ENCODE results near the gene GNG2.

GNG2 gene

DNA sequence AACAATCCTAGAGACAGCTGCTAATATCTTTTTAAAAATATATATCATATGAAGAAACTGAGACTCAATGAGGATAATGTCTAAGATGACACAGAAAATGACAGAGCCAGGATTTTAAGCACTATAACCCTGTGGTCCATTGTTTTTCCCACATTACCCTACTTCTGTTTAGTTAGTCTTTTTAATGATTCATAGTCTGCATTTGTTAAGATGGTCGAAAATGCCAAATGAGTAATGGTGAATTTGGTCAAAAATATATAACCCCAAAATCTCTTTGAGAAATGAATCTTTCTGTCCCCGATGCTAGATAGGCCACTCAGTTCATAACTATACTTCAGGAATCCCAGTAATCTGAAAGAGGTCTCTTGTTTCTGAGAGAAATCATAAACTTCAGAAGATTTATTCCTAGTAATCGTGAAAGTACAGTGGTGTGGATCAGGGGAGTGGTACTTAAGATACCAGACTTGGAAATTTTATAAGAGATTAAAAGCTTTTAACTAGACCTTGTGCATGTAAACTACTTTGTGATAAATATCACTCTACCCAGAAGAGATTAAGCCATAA, 139.7 kb downstream of the GNG2 start:
- no peak for DNase-seq
- H3K4me2 ChIP-seq (ENCODE audit: insufficient read depth, low read length) = no peak overlapping the region
- TF ChIP-seq EZH2 (IDR thresholded peaks at IDR 0.05; ENCODE audit: borderline replicate concordance, low read depth, low read length, severe bottlenecking) = no peak
- TF ChIP-seq, protein P1, sequence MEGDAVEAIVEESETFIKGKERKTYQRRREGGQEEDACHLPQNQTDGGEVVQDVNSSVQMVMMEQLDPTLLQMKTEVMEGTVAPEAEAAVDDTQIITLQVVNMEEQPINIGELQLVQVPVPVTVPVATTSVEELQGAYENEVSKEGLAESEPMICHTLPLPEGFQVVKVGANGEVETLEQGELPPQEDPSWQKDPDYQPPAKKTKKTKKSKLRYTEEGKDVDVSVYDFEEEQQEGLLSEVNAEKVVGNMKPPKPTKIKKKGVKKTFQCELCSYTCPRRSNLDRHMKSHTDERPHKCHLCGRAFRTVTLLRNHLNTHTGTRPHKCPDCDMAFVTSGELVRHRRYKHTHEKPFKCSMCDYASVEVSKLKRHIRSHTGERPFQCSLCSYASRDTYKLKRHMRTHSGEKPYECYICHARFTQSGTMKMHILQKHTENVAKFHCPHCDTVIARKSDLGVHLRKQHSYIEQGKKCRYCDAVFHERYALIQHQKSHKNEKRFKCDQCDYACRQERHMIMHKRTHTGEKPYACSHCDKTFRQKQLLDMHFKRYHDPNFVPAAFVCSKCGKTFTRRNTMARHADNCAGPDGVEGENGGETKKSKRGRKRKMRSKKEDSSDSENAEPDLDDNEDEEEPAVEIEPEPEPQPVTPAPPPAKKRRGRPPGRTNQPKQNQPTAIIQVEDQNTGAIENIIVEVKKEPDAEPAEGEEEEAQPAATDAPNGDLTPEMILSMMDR (IDR thresholded peaks at IDR 0.05; ENCODE audit: borderline replicate concordance, extremely low read depth, low read length, poor library complexity, severe bottlenecking) = no peak
- H4K20me1 ChIP-seq (ENCODE audit: insufficient read depth, low read length) = 0 out of 2 replicates have a peak, but pooled peaks cover 4% of the 10 kb centered on the region
- H2AFZ ChIP-seq (ENCODE audit: low read depth, low read length) = no peak overlapping the region
- no peak overlapping the region for H3K9ac ChIP-seq (ENCODE audit: low read depth, low read length)
- H3K27me3 ChIP-seq (ENCODE audit: insufficient read depth, low read length, poor library complexity) = no peaks in the 10 kb centered on the region
- no peak for ATAC-seq (ENCODE audit: insufficient read depth, low read depth)
- H3K4me3 ChIP-seq (ENCODE audit: low read depth in 1 of 2, low read length in 2 of 2) = no peak overlapping the region
- peaks cover 97% of the 10 kb centered on the region for H3K36me3 ChIP-seq (ENCODE audit: insufficient read depth, low read length)
- no peaks in the 10 kb centered on the region for H3K9me3 ChIP-seq (ENCODE audit: insufficient read depth, low read length, severe bottlenecking)
- H3K79me2 ChIP-seq (ENCODE audit: insufficient read depth, low read length) = peaks cover 39% of the 10 kb centered on the region
- peaks cover 11% of the 10 kb centered on the region; the same call in 1 of the 2 replicates for H3K4me1 ChIP-seq (ENCODE audit: insufficient read depth, low read length)
- H3K27ac ChIP-seq (ENCODE audit: low read length) = no peak overlapping the region

DNA sequence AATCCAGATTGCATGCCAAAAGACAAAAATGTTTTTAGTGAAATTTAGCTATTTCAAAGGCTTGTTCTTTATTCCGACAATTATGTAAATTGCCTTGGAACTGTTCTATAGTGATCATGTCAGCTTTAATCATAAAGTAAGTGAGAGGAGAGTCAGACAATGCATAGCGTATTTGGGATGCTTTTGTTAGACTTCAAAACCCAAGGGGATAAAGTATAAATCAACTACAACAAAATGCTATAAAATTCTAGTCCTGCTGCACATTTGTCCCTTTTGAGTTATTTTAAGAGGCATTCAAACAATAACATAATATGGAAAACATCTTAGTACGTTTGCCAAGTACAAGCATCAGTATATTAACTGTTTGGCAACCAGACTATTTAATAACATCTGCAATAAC, 140.3 kb downstream of the GNG2 start:
- no peak overlapping the region for H3K9ac ChIP-seq (ENCODE audit: low read depth, low read length)
- DNase-seq (no peak), ATAC-seq (ENCODE audit: insufficient read depth, low read depth) (no peak)
- peaks cover 10% of the 10 kb centered on the region; the same call in 1 of the 2 replicates for H3K4me1 ChIP-seq (ENCODE audit: insufficient read depth, low read length)
- H3K27me3 ChIP-seq (ENCODE audit: insufficient read depth, low read length, poor library complexity) = no peaks in the 10 kb centered on the region
- no peaks in the 10 kb centered on the region for H3K9me3 ChIP-seq (ENCODE audit: insufficient read depth, low read length, severe bottlenecking)
- no peak overlapping the region for H3K4me2 ChIP-seq (ENCODE audit: insufficient read depth, low read length)
- H3K79me2 ChIP-seq (ENCODE audit: insufficient read depth, low read length) = peaks cover 34% of the 10 kb centered on the region
- 0 out of 2 replicates have a peak, but pooled peaks cover 4% of the 10 kb centered on the region for H4K20me1 ChIP-seq (ENCODE audit: insufficient read depth, low read length)
- no peak overlapping the region for H3K4me3 ChIP-seq (ENCODE audit: low read depth in 1 of 2, low read length in 2 of 2)
- H2AFZ ChIP-seq (ENCODE audit: low read depth, low read length) = no peak overlapping the region
- H3K27ac ChIP-seq (ENCODE audit: low read length) = no peak overlapping the region
- no peak for TF ChIP-seq EZH2 (IDR thresholded peaks at IDR 0.05; ENCODE audit: borderline replicate concordance, low read depth, low read length, severe bottlenecking)
- TF ChIP-seq, protein P1 (IDR thresholded peaks at IDR 0.05; ENCODE audit: borderline replicate concordance, extremely low read depth, low read length, poor library complexity, severe bottlenecking) = no peak
- peaks cover 98% of the 10 kb centered on the region for H3K36me3 ChIP-seq (ENCODE audit: insufficient read depth, low read length)

DNA sequence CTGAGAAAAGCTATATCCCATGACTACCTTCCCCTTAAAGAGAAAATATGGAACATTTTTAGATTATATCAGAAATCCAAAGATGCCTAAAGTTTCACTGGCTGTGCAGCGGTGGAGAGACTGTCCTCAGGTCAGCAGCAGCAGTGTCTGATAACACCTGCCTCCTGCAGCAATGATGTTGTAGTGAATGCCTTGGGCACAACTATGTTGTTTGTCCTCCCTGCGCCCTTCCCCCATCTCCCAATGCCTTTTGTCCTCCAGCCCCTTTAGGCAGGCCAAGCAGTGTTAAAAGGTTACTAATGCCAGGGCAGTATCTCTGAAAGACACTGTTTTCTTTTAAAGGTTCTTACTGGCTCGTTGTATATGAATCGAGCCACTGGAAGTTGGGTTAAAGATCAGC, 142.1 kb downstream of the GNG2 start:
- H3K9me3 ChIP-seq (ENCODE audit: insufficient read depth, low read length, severe bottlenecking) = no peaks in the 10 kb centered on the region

More for the DNA sequence above, 142.1 kb downstream of the GNG2 start:
- peaks cover 99% of the 10 kb centered on the region for H3K36me3 ChIP-seq (ENCODE audit: insufficient read depth, low read length)
- peaks cover 4% of the 10 kb centered on the region; the same call in 1 of the 2 replicates for H4K20me1 ChIP-seq (ENCODE audit: insufficient read depth, low read length)
- TF ChIP-seq, protein P1 (IDR thresholded peaks at IDR 0.05; ENCODE audit: borderline replicate concordance, extremely low read depth, low read length, poor library complexity, severe bottlenecking) = no peak
- no peak for TF ChIP-seq EZH2 (IDR thresholded peaks at IDR 0.05; ENCODE audit: borderline replicate concordance, low read depth, low read length, severe bottlenecking)
- H3K27ac ChIP-seq (ENCODE audit: low read length) = no peak overlapping the region
- H3K27me3 ChIP-seq (ENCODE audit: insufficient read depth, low read length, poor library complexity) = no peaks in the 10 kb centered on the region
- H3K4me2 ChIP-seq (ENCODE audit: insufficient read depth, low read length) = no peak overlapping the region
- DNase-seq = no peak
- no peak overlapping the region for H3K9ac ChIP-seq (ENCODE audit: low read depth, low read length)
- ATAC-seq (ENCODE audit: insufficient read depth, low read depth) = no peak
- H2AFZ ChIP-seq (ENCODE audit: low read depth, low read length) = no peak overlapping the region
- H3K4me1 ChIP-seq (ENCODE audit: insufficient read depth, low read length) = no peaks in the 10 kb centered on the region
- peaks cover 16% of the 10 kb centered on the region for H3K79me2 ChIP-seq (ENCODE audit: insufficient read depth, low read length)
- H3K4me3 ChIP-seq (ENCODE audit: low read depth in 1 of 2, low read length in 2 of 2) = no peak overlapping the region
